Cardiac septum (tissue), 1 donor: ENCODE data around the gene MTARC1. TPM values are rescaled to one million over a fixed set of nuclear protein-coding genes. Genes with fewer than 3 reads are reported as not detected.

Experiments
- DNase-seq: peaks from one replicate; pipeline ENCODE4 v3.0.0-alpha.2; 2020; ENCODE audit warnings: low spot score
- intact Hi-C: fragments of 100-400 bp; cut with DNase I; formaldehyde crosslinking; loops from one replicate; pipeline ENCODE4 v1.14.0; 2022
- long read RNA-seq: library from polyadenylated mRNA; unstranded; transcript quantifications from one replicate; pipeline ENCODE4 v2.0.0, GENCODE V29; 2021
- total RNA-seq: library from RNA; stranded (reverse); fragmentation: NEBNext Ultra II Directional; extraction: Animal tissue kit (Norgen Biotek cat#: 25700); gene quantifications from one replicate; pipeline ENCODE4 v1.2.1, GENCODE V29; 2021
- donor health status: DM: no; HTN: no; CAD: no.

The MTARC1 gene
- 12.8 TPM for total RNA-seq
- long read RNA-seq, full-length matches to known transcripts: 7 of 14 reads
- long read RNA-seq, partial matches to known transcripts: 5 of 14 reads
- long read RNA-seq, other reads (novel, unspliced or antisense): 2 of 14 reads

DNA sequence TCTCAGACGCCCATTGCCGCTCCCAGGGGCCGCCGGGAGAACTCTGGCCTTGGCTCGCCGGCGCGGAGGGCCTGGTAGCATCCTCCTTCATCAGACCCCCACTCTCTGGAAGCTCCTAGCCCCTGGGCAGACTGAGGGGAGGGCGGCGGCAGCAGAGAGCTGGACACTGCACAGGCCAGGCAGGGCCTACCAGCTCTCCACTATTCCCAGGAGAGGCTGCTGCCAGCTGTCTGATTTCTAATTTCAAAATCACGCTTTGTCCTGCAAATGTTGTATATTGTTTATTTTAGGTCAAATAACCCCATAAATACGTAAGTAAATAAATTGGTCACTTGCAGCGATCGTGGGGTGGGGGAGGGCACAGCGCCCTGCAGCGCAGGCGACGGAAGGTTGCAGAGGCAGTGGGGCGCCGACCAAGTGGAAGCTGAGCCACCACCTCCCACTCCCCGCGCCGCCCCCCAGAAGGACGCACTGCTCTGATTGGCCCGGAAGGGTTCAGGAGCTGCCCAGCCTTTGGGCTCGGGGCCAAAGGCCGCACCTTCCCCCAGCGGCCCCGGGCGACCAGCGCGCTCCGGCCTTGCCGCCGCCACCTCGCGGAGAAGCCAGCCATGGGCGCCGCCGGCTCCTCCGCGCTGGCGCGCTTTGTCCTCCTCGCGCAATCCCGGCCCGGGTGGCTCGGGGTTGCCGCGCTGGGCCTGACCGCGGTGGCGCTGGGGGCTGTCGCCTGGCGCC, at the start of gene MTARC1:
MTARC1 (plus strand) TSS at position 577 of the 732 bp plus-strand sequence; CDS start at position 609, 32 bp downstream.
- DNase-seq: peak; percentile 90
- intact Hi-C loops: loop anchor here (2.0 to 5.0 kb wide), 2 partner anchors 54 to 260 kb away; no protein-coding TSS in a partner anchor

DNA sequence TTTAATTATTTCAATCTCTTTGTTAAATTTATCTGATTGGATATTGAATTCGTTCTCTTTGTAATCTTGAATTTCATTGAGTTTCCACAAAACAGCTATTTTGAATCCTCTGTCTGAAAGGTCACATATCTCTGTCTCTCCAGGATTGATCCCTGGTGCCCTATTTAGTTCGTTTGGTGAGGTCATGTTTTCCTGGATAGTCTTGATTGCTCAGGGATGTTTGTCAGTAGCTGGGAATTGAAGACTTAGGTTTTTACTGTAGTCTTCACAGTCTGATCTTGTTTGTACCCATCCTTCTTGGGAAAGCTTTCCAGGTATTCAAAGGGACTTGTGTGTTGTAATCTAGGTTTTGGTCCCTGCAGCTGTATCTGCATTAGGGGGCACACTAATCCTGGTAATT, 45.4 kb upstream of the MTARC1 start:
- no peak for DNase-seq
- intact Hi-C loops: no loop called here

DNA sequence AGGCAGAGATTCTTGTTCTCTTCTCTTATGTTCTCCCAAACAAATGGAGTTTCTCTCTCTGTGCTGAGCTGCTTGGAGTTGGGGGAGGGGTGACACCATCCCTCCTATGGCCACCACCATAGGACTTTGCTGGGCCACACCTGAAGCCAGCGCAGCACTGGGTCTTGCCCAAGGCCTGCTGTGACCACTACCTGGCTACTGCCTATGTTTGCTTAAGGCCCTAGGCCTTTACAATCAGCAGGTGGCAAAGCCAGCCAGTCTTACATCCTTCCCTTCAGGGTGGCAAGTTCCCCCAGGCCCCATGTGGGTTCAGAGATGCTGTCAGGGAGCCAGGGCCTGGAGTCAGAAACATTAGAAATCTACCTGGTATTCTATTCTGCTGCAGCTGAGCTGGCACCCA, 44.9 kb upstream of the MTARC1 start:
- intact Hi-C loops: no loop called here
- no peak for DNase-seq

DNA sequence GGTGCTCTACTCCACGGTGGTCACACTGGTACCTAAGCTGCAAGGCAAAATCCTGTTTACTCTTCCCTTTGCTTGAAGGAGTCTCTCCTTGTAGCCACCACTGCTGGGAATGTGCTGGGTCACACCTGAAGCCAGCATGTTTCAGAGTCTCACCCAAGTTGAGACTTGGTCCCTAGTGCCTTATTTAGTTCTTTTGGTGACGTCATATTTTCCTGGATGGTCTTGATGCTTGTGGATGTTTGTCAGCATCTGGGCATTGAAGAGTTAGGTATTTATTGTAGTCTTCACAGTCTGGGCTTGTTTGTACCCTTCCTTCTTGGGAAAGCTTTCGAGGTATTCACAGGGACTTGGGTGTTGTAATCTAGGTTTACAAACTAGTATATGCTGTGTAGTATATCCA, 44.2 kb upstream of the MTARC1 start:
- intact Hi-C loops: no loop called here
- no peak for DNase-seq

DNA sequence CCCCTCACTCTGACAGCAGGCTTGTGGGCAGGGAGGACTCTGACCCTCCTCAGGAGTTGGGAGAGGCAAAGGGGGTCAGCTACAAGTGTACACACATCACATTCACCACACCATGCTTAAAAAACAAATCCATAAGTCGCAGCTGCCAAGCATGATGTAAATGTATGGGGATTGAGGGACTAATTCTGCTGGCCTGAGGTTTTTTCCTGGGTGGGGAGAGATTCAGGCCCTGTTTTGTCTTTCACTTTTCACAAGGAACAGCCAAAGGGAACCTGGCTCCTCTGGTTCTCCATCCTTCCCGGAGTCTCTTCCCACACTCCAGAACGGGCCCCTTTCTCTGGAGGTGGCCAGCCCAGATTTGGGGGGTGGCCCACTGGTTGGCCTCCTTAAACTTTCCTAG, 39.9 kb upstream of the MTARC1 start:
- DNase-seq: no peak
- intact Hi-C loops: no loop called here

DNA sequence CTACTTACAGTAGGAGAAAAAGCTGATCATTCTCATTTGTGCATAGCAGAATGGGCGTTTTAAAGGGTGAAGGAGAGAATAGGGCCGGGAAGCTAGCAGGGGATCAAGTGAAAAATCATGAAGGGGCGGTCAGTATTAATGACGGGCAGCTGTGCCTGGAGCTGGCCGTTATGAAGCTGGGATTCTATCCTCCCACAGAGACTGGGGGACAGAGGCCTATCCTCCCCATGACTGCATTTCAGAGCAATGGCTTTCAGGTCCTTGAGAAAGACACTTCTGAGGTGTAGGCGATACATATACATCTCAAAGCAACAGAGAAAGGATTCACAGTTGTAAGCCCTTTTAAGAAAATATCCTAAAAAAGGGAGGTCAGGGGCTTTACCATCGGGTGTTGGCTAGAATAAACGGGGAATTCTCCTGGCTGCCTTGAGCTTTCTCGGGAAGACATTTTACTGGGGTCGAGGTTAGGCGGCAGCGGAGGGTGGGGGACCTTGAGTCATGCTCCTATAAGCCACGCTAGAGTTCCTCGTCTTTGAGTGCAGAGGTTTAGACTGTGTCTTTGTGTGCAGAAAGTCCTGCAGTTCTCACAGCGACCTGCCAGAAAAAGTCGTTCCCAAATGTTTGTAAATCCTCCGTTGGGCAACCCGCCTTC, 39.1 kb upstream of the MTARC1 start:
- intact Hi-C loops: loop anchor here (2.0 kb wide), 1 partner anchor 15 kb away; no protein-coding TSS in a partner anchor
- DNase-seq: no peak

DNA sequence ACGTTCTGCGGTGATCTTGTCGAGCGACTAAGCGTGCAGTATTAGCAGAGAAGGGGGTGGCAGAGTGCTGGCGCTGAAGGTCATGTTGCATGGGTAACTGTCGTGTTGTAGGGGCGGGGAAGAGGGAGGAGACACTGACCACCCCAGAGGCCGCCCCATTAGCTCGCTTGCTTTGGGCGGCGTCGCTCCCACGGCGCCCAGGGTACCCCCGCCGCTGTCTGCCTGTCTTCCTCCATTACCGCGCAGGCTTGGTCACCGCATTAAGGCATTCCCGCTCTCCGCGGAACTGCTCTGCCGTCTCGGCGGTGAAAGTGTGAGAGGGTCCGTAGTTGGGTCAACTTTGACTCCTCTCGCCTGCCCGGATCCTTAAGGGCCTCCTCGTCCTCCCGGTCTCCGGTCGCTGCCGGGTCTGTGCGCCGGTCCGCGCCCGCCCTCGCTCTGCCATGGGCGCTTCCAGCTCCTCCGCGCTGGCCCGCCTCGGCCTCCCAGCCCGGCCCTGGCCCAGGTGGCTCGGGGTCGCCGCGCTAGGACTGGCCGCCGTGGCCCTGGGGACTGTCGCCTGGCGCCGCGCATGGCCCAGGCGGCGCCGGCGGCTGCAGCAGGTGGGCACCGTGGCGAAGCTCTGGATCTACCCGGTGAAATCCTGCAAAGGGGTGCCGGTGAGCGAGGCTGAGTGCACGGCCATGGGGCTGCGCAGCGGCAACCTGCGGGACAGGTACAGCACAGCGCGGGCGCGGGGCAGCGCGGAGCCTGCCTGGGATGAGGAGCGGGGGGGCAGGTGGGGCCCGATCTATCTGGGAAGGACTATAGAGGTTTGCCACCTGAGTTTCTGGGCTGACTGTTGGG, 38.4 kb upstream of the MTARC1 start, which contains the start of gene MTARC2:
MTARC2 (plus strand) TSS at position 234 of the 846 bp plus-strand sequence; CDS start at position 444, 210 bp downstream.
- peak; percentile 92 for DNase-seq
- intact Hi-C loops: loop anchor here (2.0 kb wide), 1 partner anchor 16 kb away; no protein-coding TSS in a partner anchor

DNA sequence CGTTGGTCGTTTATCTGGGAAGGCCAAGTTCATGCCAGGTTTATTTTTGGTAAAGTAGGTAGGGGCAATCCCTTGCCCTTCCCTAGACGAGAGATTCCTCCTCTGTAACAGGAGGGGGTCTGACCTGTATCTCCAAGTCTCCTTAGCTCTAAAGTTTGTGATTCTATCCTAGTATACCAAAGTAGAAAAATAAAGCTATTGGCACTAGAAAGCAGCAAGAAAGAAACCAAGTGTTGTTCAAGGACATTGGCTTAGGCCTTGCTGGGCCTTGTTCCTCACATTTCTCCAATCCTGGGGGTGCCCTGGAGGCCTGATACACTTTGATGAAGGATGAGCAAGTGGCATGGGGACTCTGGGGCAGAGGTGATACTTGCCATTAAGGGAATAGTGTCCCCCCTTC, 37.8 kb upstream of the MTARC1 start:
- intact Hi-C loops: loop anchor here (2.0 kb wide), 1 partner anchor 16 kb away; no protein-coding TSS in a partner anchor
- no peak for DNase-seq

DNA sequence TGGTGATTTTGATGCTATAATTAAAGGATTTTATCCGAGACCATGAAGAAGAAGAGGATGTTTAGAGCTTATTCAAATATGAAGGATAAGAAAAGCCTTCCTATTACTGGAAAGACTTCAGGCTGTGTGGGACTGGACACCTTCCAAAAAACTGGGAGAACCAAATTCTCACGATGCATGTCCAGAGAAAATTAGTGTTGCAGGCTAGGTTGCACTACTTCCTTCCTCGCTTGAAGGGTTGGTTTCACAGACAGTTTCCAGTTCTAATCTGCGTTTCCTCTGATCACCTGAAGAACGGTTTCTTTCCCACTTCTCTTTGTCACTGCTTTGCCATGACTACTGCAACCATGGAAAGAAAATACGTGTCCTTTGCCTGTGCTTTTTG, 36.6 kb upstream of the MTARC1 start:
- DNase-seq: no peak
- intact Hi-C loops: loop anchor here (2.0 kb wide), 1 partner anchor 17 kb away; no protein-coding TSS in a partner anchor

DNA sequence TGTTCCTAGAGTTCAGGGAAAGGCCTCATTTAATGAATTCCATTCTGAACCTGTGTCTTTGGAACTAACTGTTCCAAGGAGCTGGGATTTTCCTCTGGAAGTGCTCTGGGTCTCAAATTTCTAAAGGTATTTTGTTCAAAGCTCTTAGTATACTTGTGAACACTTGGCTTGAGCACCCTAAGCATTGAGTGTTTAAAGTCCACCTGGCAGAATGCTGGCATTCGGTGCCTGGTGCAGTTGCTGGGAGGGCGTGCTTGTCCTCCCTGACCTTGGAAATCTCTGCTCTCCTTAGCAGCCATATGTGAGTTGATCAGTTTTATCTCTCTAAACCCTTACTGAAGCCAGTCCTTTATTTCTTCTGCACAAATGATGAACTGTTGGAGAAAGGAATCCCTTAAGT, 35.6 kb upstream of the MTARC1 start:
- DNase-seq: no peak
- intact Hi-C loops: loop anchor here (2.0 kb wide), 1 partner anchor 16 kb away; no protein-coding TSS in a partner anchor

DNA sequence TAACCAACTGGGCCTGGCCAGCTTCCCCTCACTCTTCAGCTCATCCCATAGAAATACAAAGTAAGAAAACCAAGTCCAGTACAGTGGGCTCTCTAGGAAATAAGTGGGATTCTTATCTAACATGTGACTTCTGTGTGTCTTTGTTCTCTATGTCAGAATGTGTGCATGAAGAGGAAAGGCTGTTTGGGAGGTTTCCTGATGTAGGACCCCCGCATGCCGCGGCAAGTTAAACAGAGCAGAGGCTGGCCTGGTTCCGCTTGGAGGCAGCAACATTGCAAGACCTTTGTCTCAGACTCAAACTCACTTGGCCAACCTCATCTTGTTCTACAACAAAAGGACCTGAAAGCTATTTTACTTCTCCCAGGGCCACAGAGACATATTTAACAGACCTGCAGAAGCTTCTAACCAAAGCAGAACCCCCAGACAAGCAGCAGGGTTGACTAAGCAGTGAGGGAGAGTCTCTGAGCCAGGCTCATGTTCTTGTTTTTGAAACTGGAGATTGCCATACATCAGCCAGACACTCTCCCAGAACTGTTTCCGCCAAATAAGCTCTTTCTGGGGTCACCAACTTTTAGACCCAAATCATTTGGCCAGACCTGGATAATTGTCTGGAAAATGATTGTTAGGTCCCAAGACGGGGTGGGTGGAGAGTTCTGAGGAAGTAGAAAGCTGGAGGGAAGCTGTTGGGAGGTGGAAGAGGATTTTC, 32.3 kb upstream of the MTARC1 start:
- intact Hi-C loops: no loop called here
- DNase-seq: no peak

DNA sequence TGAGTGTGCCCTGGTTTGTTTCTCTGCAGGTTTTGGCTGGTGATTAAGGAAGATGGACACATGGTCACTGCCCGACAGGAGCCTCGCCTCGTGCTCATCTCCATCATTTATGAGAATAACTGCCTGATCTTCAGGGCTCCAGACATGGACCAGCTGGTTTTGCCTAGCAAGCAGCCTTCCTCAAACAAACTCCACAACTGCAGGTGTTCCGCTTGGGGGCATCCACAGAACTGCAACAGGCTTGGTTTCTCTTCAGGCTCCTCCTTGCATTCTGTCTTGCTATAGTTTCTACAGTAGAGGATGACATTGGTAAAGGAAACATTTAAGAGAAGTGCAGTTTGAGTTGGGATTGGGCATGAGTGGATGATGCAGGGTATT, 31.8 kb upstream of the MTARC1 start:
- intact Hi-C loops: no loop called here
- DNase-seq: no peak

DNA sequence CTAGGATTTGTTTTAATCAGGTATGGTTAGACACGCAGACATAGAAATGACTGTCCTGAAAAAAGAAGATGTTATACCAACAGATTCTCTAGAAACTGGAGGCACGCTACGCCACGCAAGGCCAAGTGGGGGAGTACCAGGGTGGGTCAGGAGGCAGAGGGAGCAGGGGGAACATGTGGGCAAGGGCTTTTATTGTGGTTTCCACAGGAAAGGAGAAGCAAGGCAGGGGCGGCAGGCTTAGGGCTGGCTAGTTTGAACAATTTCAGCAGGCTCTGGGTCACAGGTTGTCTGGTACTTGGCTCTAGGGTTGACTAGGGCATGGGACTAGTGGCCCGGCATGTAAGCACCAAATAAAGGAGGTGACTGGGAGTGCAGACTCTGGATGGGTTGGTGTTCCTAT, 31.4 kb upstream of the MTARC1 start:
- DNase-seq: no peak
- intact Hi-C loops: no loop called here

DNA sequence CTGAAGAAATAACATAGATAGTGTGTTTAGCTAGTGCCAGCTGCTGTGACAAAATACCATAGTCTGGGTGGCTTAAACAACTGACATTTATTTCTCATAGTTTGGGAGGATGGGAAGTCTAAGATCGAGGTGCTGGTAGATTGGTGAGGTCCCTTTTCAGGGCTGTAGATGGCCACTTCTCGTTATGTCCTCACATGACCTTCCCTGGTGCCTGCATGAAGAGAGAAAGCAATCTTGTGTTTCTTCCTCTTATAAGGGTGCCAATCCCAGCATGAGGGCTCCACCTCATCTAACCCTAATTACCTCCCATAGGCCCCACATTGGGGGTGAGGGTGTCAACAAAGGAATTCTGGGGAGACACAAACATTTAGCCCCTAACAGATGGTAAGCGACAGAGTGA, 29.3 kb upstream of the MTARC1 start:
- intact Hi-C loops: no loop called here

DNA sequence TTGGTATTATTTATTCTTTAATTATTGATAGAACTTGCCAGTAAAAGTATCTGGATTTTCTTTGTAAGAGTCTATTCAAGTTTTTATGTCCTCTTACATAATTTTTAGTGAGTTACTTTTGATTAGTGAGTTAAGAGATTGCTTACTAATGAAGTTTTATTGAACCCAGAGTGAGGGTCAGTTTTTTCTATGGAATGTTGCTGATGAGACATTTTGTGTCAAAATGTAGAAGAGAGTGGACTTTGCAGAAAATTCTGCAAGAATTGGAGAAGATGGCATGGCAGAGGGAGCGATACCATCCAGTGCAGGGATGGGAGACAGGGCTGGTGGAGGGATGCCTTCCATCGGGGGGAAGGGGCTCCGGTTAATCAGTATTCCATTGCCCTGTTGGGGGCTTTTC, 27.6 kb upstream of the MTARC1 start:
- intact Hi-C loops: no loop called here
- DNase-seq: no peak

More for the DNA sequence above, 29.3 kb upstream of the MTARC1 start:
- no peak for DNase-seq

DNA sequence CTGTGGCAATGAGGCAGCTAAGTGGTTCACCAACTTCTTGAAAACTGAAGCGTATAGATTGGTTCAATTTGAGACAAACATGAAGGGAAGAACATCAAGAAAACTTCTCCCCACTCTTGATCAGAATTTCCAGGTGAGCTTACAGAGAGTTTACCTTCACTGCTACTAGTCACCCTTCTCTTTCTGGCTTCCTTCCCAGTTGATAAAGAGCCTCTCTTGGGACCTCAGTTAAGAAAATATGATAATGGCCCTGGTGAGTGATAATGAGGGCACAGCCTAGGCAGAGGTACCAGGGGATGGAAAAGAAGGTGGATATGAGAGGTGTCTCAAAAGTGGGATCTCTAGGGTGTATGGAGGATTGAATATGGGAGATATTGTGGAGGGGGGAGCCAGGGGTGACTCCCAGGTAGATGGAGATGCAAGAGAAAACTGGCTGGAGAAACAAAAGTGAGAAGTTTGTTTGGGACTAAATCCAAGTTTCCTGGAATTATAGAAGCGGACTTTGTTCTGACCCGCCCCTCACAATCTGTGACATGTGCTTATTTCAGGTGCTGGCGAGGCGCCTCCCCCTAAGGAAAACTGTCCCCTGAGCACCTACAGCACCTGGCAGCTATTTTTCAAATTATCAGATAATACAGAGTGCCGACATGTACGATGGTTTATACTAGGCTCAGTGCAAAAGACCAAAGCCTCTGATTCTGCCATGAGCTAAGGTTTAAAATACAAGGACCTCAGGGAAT, 24.9 kb upstream of the MTARC1 start:
- intact Hi-C loops: no loop called here

DNA sequence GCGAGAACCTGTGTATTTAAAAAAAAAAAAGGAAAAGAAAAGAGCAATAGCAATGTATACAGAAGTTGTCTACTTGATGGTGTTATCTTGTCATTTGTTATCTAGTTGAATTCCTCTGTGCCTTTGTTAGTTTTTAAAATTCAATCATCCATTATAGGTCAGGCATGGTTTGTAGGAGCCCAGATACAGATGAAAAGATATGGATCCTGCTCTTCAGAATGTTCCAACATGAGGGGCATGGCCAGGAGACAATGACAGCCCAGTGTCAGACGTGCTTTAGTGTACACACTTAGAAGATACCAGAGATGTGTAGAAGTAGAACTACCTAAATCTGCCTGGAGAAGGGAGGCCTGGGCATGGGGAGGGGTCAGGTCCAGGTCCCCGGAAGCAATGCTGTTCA, 22.0 kb upstream of the MTARC1 start:
- intact Hi-C loops: no loop called here
- no peak for DNase-seq

More for the DNA sequence above, 24.9 kb upstream of the MTARC1 start:
- DNase-seq: no peak
